Adrenal gland (tissue), 12 donors: ENCODE results near the gene CTU2. TPM values are rescaled to one million over a fixed set of nuclear protein-coding genes. Genes with fewer than 3 reads are reported as not detected.

Experiments used
- DNase-seq, 7 donors: peaks; one replicate each; pipeline ENCODE4 v3.0.0-alpha.2; 2019 to 2020
- H3K27ac ChIP-seq, 5 donors: fragments of 200-600 bp; sonication (generic) in 4 of 5; 1 replicate in 3 of 5; 2 replicates in 2 of 5; pipeline versions ENCODE4 v1.5.1 to v1.8.0; 2016 to 2020; ENCODE audit warnings: mild to moderate bottlenecking in 1 of 5
- H3K27me3 ChIP-seq: fragments of 200-600 bp; 2 replicates; pipeline ENCODE4 v1.8.0; 2021
- H3K36me3 ChIP-seq, 2 donors: fragments of 200-600 bp; replicated peaks in 1 of 2; 1 replicate in 1 of 2; 2 replicates in 1 of 2; pipeline versions ENCODE4 v1.5.1 to v1.8.0; 2018 to 2022
- H3K4me1 ChIP-seq, 2 donors: fragments of 200-600 bp; replicated peaks in 1 of 2; 1 replicate in 1 of 2; 2 replicates in 1 of 2; pipeline versions ENCODE4 v1.5.1 to v1.8.0; 2018 to 2021
- H3K4me3 ChIP-seq, 4 donors: fragments of 200-600 bp; sonication (generic) in 3 of 4; one replicate each; pipeline ENCODE4 v1.5.1; 2016 to 2018
- H3K9me3 ChIP-seq, 3 donors: fragments of 200-600 bp; sonication (generic) in 1 of 3; replicated peaks in 1 of 3; 1 replicate in 2 of 3; 2 replicates in 1 of 3; pipeline versions ENCODE4 v1.5.1 to v1.8.0; 2016 to 2021
- CTCF ChIP-seq, 6 experiments: fragments of 450-650 bp in 4 of 6; fragments of 200-600 bp in 2 of 6; sonication (generic) in 1 of 6; IDR thresholded peaks; 1 replicate in 5 of 6; 2 replicates in 1 of 6; pipeline versions ENCODE4 v1.5.1 to v1.8.0; 2016 to 2021; ENCODE audit warnings: antibody characterized with exemption in 6 of 6, mild to moderate bottlenecking in 2 of 6, moderate library complexity in 1 of 6
- POLR2A ChIP-seq, 2 donors: fragments of 450-650 bp; IDR thresholded peaks; one replicate each; pipeline ENCODE4 v1.6.1; 2017; ENCODE audit warnings: antibody characterized with exemption in 2 of 2, mild to moderate bottlenecking in 2 of 2, moderate library complexity in 1 of 2
- WGBS, 4 donors: extraction: QIAGEN DNeasy Blood & Tissue Kit in 2 of 4; methylation state at CpG; one replicate each; pipeline versions ENCODE4 v1.1.5 to v1.1.7; 2013 to 2017; 5-methylcytosine and 5-hydroxymethylcytosine counted together
- intact Hi-C, 2 donors: fragments of 100-400 bp; cut with DNase I; formaldehyde crosslinking; loops; one replicate each; pipeline versions ENCODE4 v1.14.1 to v1.15.0; 2022 to 2023
- polyA plus RNA-seq, 3 donors: library from polyadenylated mRNA; stranded (reverse); fragments of 200-250 nt in 2 of 3; fragments of 350-450 nt in 1 of 3; fragmentation: Illumina TruSeq in 1 of 3; extraction: RNeasy Lipid Tissue Mini Kit (QIAGEN cat#74804) in 1 of 3; gene quantifications; one replicate each; pipeline ENCODE4 v1.2.3, GENCODE V29; 2013 to 2014
- total RNA-seq, 9 donors: library from RNA; depleted of rRNA in 4 of 9; stranded (reverse); fragments of >200 nt in 4 of 9; fragments of 120-200 nt in 1 of 9; fragmentation: NEBNext Ultra II Directional in 1 of 9; extraction: Animal tissue kit (Norgen Biotek cat#: 25700) in 1 of 9; gene quantifications; one replicate each; pipeline versions ENCODE4 v1.1.0 to v1.2.4, GENCODE V29; 2013 to 2023
- donor health status: healthy with polysubstance abuse.
- donor health status: Bipolar disorder and iron deficiency.
- donor health status: DM: yes; HTN: yes; CAD: no.
- donor health status: DM: no; HTN: no; CAD: no.
- donor health status: DM: no; HTN: no; CAD: no.
- donor health status: DM: yes; HTN: yes; CAD: no.

CTU2 gene
- total and polyA plus RNA-seq, 12 donors: 3.6 to 43.8 (median 14.0) TPM

GRCh38 chr16:88744577-88745521 lies 38.5 kb downstream of the CTU2 start:
- WGBS, 4 donors: 59 to 75% (median 74%) methylated on average over 20 to 39 of the region's 39 CpGs
- no peak overlapping the region for H3K4me3 ChIP-seq
- H3K9me3 ChIP-seq: no peaks in the 10 kb centered on the region
- H3K36me3 ChIP-seq: peaks cover 0 to 14% of the 10 kb centered on the region in 2 donors
- intact Hi-C loops: loop anchor here in 1 of 2 donors (2.0 to 5.0 kb wide), 2 partner anchors 40 to 422 kb away; partner anchors contain the start of gene PIEZO1
- no peaks in the 10 kb centered on the region for H3K27me3 ChIP-seq
- H3K4me1 ChIP-seq: peaks cover 0 to 12% of the 10 kb centered on the region in 2 donors
- TF ChIP-seq CTCF (IDR thresholded peaks at IDR 0.05): no peak
- H3K27ac ChIP-seq: peak overlapping the region in 1 of 5 donors; percentile 43
- DNase-seq: peak in 1 of 7 donors; percentile 19

GRCh38 chr16:88746506-88746905 lies 40.2 kb downstream of the CTU2 start:
- DNase-seq: peak in 1 of 7 donors; percentile 38
- Histone ChIP-seq H3K9me3 (no peaks in the 10 kb centered on the region), H3K27me3 (no peaks in the 10 kb centered on the region), H3K27ac (peak overlapping the region in 1 of 5 donors; percentile 52), H3K4me1 (peaks cover 0 to 12% of the 10 kb centered on the region in 2 donors), H3K36me3 (no peaks in the 10 kb centered on the region), H3K4me3 (no peak overlapping the region)
- TF ChIP-seq POLR2A (IDR thresholded peaks at IDR 0.05): no peak
- no peak for TF ChIP-seq CTCF (IDR thresholded peaks at IDR 0.05)
- intact Hi-C loops: no loop called here
- 60 to 78% (median 70%) methylated on average over 5 to 17 of the region's 17 CpGs for WGBS, 4 donors

- H3K27ac ChIP-seq: no peak overlapping the region
- TF ChIP-seq POLR2A (IDR thresholded peaks at IDR 0.05) (no peak), CTCF (IDR thresholded peaks at IDR 0.05) (no peak)
- H3K9me3 ChIP-seq: no peaks in the 10 kb centered on the region
- H3K36me3 ChIP-seq: no peaks in the 10 kb centered on the region
- H3K27me3 ChIP-seq: no peaks in the 10 kb centered on the region
- 87 to 91% (median 89%) methylated on average over 17 to 26 of the region's 26 CpGs for WGBS, 4 donors
- intact Hi-C loops: no loop called here
- DNase-seq: no peak
- no peak overlapping the region for H3K4me3 ChIP-seq
- H3K4me1 ChIP-seq: peaks cover 0 to 12% of the 10 kb centered on the region in 2 donors
Measured at GRCh38 chr16:88747588-88748301, 41.4 kb downstream of the CTU2 start.

- Histone ChIP-seq H3K36me3 (no peaks in the 10 kb centered on the region), H3K27me3 (no peaks in the 10 kb centered on the region), H3K27ac (no peak overlapping the region), H3K9me3 (no peaks in the 10 kb centered on the region), H3K4me3 (no peak overlapping the region), H3K4me1 (peaks cover 0 to 12% of the 10 kb centered on the region in 2 donors)
- TF ChIP-seq POLR2A (IDR thresholded peaks at IDR 0.05): no peak
- TF ChIP-seq CTCF (IDR thresholded peaks at IDR 0.05): no peak
- WGBS, 4 donors: 89 to 96% (median 92%) methylated on average over 3 to 12 of the region's 12 CpGs
- intact Hi-C loops: no loop called here
- no peak for DNase-seq
Measured at GRCh38 chr16:88748364-88748763, 42.1 kb downstream of the CTU2 start.
